Thyroid gland (tissue), 4 donors: ENCODE results near the gene VAMP8. TPM values are rescaled to one million over a fixed set of nuclear protein-coding genes. Genes with fewer than 3 reads are reported as not detected.
A peak's percentile ranks its signal among the peaks of the same experiment; 100 is the strongest.

Experiments used
- DNase-seq, 2 donors: peaks; one replicate each; pipeline ENCODE4 v3.0.0-alpha.2; 2019
- H3K27ac ChIP-seq, 3 donors: fragments of 200-600 bp; sonication (generic); 1 replicate in 2 of 3; 2 replicates in 1 of 3; pipeline ENCODE4 v1.5.1; 2016 to 2019; ENCODE audit warnings: mild to moderate bottlenecking in 1 of 3, moderate library complexity in 1 of 3
- H3K27me3 ChIP-seq: fragments of 200-600 bp; sonication (generic); one replicate; pipeline ENCODE4 v1.5.1; 2019
- H3K36me3 ChIP-seq, 2 donors: fragments of 200-600 bp; sonication (generic); one replicate each; pipeline ENCODE4 v1.5.1; 2016 to 2019
- H3K4me1 ChIP-seq, 2 donors: fragments of 200-600 bp; sonication (generic); one replicate each; pipeline ENCODE4 v1.5.1; 2017 to 2019
- H3K4me3 ChIP-seq, 3 donors: fragments of 200-600 bp; sonication (generic); replicated peaks in 1 of 3; 1 replicate in 2 of 3; 2 replicates in 1 of 3; pipeline ENCODE4 v1.5.1; 2016; ENCODE audit warnings: mild to moderate bottlenecking in 1 of 3
- H3K9me3 ChIP-seq: fragments of 200-600 bp; sonication (generic); one replicate; pipeline ENCODE4 v1.5.1; 2017
- CTCF ChIP-seq, 6 experiments: fragments of 200-600 bp in 3 of 6; fragments of 450-650 bp in 3 of 6; sonication (generic) in 3 of 6; IDR thresholded peaks; one replicate each; pipeline ENCODE4 v1.5.1; 2016 to 2019; ENCODE audit warnings: antibody characterized with exemption in 6 of 6, mild to moderate bottlenecking in 2 of 6, inconsistent platforms in 1 of 6, moderate library complexity in 1 of 6
- POLR2A ChIP-seq, 2 donors: fragments of 450-650 bp; IDR thresholded peaks; one replicate each; pipeline ENCODE4 v1.6.1; 2017; ENCODE audit warnings: antibody characterized with exemption in 2 of 2, mild to moderate bottlenecking in 2 of 2, moderate library complexity in 1 of 2
- WGBS, 2 donors: methylation state at CpG; one replicate each; pipeline ENCODE4 v1.1.5; 2017; 5-methylcytosine and 5-hydroxymethylcytosine counted together
- intact Hi-C: fragments of 100-400 bp; cut with DNase I; formaldehyde crosslinking; loops from one replicate; pipeline ENCODE4 v1.15.1; 2023
- total RNA-seq, 4 donors: library from RNA; depleted of rRNA; stranded (reverse); fragments of >200 nt; gene quantifications; one replicate each; pipeline ENCODE4 v1.2.3, GENCODE V29; 2016

VAMP8 gene
- total RNA-seq, 4 donors from 2014 or later = 89.6 to 171 (median 121) TPM

GRCh38 chr2:85534099-85534498 lies 43.3 kb upstream of the VAMP8 start:
- Histone ChIP-seq H3K4me1 (peaks cover 6 to 10% of the 10 kb centered on the region in 2 donors), H3K4me3 (no peak overlapping the region), H3K27ac (no peak overlapping the region), H3K27me3 (no peaks in the 10 kb centered on the region), H3K36me3 (no peaks in the 10 kb centered on the region), H3K9me3 (no peaks in the 10 kb centered on the region)
- intact Hi-C loops = no loop called here
- WGBS, 2 donors = 73 to 79% methylated on average over 3 of the region's 3 CpGs
- DNase-seq = no peak
- TF ChIP-seq POLR2A (IDR thresholded peaks at IDR 0.05) (no peak), CTCF (IDR thresholded peaks at IDR 0.05) (no peak)

- H3K27ac ChIP-seq = no peak overlapping the region
- no peak for DNase-seq
- peaks cover 6 to 10% of the 10 kb centered on the region in 2 donors for H3K4me1 ChIP-seq
- peaks cover 0 to 6% of the 10 kb centered on the region in 2 donors for H3K36me3 ChIP-seq
- H3K27me3 ChIP-seq = no peaks in the 10 kb centered on the region
- H3K9me3 ChIP-seq = no peaks in the 10 kb centered on the region
- no peak for TF ChIP-seq CTCF (IDR thresholded peaks at IDR 0.05)
- TF ChIP-seq POLR2A (IDR thresholded peaks at IDR 0.05) = no peak
- 86 to 92% methylated on average over 3 of the region's 3 CpGs for WGBS, 2 donors
- intact Hi-C loops = no loop called here
- no peak overlapping the region for H3K4me3 ChIP-seq
Observed at GRCh38 chr2:85534881-85535280, 42.5 kb upstream of the VAMP8 start.

GRCh38 chr2:85536479-85536878 lies 40.9 kb upstream of the VAMP8 start:
- no peak overlapping the region for H3K4me3 ChIP-seq
- no peaks in the 10 kb centered on the region for H3K27me3 ChIP-seq
- DNase-seq = no peak
- 90 to 92% methylated on average over 3 of the region's 3 CpGs for WGBS, 2 donors
- peaks cover 6 to 12% of the 10 kb centered on the region in 2 donors for H3K36me3 ChIP-seq
- TF ChIP-seq CTCF (IDR thresholded peaks at IDR 0.05) (no peak), POLR2A (IDR thresholded peaks at IDR 0.05) (no peak)
- H3K27ac ChIP-seq = peak overlapping the region in 2 of 3 donors; percentile 98 to 100
- peaks cover 8 to 17% of the 10 kb centered on the region in 2 donors for H3K4me1 ChIP-seq
- no peaks in the 10 kb centered on the region for H3K9me3 ChIP-seq
- intact Hi-C loops = no loop called here

- peaks cover 22 to 31% of the 10 kb centered on the region in 2 donors for H3K4me1 ChIP-seq
- 3 to 4% methylated on average over 34 to 35 of the region's 35 CpGs for WGBS, 2 donors
Observed at GRCh38 chr2:85537600-85538506, 39.5 kb upstream of the VAMP8 start.

More at GRCh38 chr2:85537600-85538506, 39.5 kb upstream of the VAMP8 start:
- Histone ChIP-seq H3K9me3 (no peaks in the 10 kb centered on the region), H3K27me3 (no peaks in the 10 kb centered on the region), H3K36me3 (peaks cover 19 to 26% of the 10 kb centered on the region in 2 donors), H3K4me3 (peak overlapping the region; percentile 52 to 94 (median 63)), H3K27ac (peak overlapping the region; percentile 97 to 100 (median 98))
- TF ChIP-seq POLR2A (IDR thresholded peaks at IDR 0.05) = peak in 1 of 2 donors; percentile 69
- TF ChIP-seq CTCF (IDR thresholded peaks at IDR 0.05) = peak in 3 of 6 experiments; percentile 5 to 14 (median 12)
- peak; percentile 71 to 73 for DNase-seq
- intact Hi-C loops = no loop called here
